ENCODE measurements around the gene DLGAP1. TPM values are rescaled to one million over a fixed set of nuclear protein-coding genes. Genes with fewer than 3 reads are reported as not detected.

DLGAP1 gene
- polyA plus RNA-seq, 1 experiment, result 0.09 TPM

GRCh38 chr18:4412286-4412685 is 42.8 kb downstream of the DLGAP1 start:
- H3K4me3 ChIP-seq (ENCODE audit: low read depth, low read length), result no peak overlapping the region
- no peak overlapping the region for H3K27ac ChIP-seq (ENCODE audit: low read depth, low read length)
- CTCF ChIA-PET, result no interaction called here
- no peaks in the 10 kb centered on the region for H3K27me3 ChIP-seq (ENCODE audit: control insufficient read depth, insufficient read depth, low read length)
- TF ChIP-seq, protein P1, sequence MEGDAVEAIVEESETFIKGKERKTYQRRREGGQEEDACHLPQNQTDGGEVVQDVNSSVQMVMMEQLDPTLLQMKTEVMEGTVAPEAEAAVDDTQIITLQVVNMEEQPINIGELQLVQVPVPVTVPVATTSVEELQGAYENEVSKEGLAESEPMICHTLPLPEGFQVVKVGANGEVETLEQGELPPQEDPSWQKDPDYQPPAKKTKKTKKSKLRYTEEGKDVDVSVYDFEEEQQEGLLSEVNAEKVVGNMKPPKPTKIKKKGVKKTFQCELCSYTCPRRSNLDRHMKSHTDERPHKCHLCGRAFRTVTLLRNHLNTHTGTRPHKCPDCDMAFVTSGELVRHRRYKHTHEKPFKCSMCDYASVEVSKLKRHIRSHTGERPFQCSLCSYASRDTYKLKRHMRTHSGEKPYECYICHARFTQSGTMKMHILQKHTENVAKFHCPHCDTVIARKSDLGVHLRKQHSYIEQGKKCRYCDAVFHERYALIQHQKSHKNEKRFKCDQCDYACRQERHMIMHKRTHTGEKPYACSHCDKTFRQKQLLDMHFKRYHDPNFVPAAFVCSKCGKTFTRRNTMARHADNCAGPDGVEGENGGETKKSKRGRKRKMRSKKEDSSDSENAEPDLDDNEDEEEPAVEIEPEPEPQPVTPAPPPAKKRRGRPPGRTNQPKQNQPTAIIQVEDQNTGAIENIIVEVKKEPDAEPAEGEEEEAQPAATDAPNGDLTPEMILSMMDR (IDR thresholded peaks at IDR 0.05; ENCODE audit: low read depth, low read length), result no peak
- H3K9me3 ChIP-seq (ENCODE audit: control insufficient read depth, insufficient read depth, low read length), result peaks cover 15% of the 10 kb centered on the region; the same call in 1 of the 2 replicates
- POLR2A ChIA-PET, result no interaction called here
- DNase-seq (ENCODE audit: low read depth, low spot score), result no peak

DNA sequence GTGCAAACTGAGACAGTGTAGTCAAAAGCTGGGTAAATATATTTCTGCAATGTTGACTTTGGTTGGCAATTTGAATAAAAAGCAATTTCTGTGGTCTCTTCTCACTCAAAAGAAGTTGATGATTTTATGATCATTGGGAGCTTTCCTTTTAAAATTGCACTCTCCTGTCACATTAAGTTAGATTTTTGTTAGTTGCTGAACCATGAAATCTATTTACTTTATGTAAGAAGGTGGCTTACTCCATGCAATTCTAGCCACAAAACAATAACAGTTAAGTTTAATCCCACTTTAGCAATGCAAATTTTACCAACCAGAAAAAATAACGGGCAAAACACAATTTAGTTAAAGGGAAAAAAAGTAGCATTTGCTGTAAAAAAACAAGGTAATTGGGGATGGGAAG is 48.3 kb downstream of the DLGAP1 start:
- peaks cover 3% of the 10 kb centered on the region; the same call in 1 of the 2 replicates for H3K9me3 ChIP-seq (ENCODE audit: control insufficient read depth, insufficient read depth, low read length)
- ChIA-PET POLR2A (no interaction called here), CTCF (no interaction called here)
- H3K4me3 ChIP-seq (ENCODE audit: low read depth, low read length), result no peak overlapping the region
- TF ChIP-seq, protein P1 (IDR thresholded peaks at IDR 0.05; ENCODE audit: low read depth, low read length), result no peak
- H3K27me3 ChIP-seq (ENCODE audit: control insufficient read depth, insufficient read depth, low read length), result no peaks in the 10 kb centered on the region
- no peak for DNase-seq (ENCODE audit: low read depth, low spot score)
- no peak overlapping the region for H3K27ac ChIP-seq (ENCODE audit: low read depth, low read length)

GRCh38 chr18:4405965-4406364 is 49.1 kb downstream of the DLGAP1 start:
- ChIA-PET CTCF (no interaction called here), POLR2A (no interaction called here)
- no peak overlapping the region for H3K4me3 ChIP-seq (ENCODE audit: low read depth, low read length)
- no peak for DNase-seq (ENCODE audit: low read depth, low spot score)
- H3K27ac ChIP-seq (ENCODE audit: low read depth, low read length), result no peak overlapping the region
- H3K27me3 ChIP-seq (ENCODE audit: control insufficient read depth, insufficient read depth, low read length), result no peaks in the 10 kb centered on the region
- H3K9me3 ChIP-seq (ENCODE audit: control insufficient read depth, insufficient read depth, low read length), result no peaks in the 10 kb centered on the region
- TF ChIP-seq, protein P1 (IDR thresholded peaks at IDR 0.05; ENCODE audit: low read depth, low read length), result no peak

- POLR2A ChIA-PET, result no interaction called here
- CTCF ChIA-PET, result no interaction called here
- TF ChIP-seq, protein P1 (IDR thresholded peaks at IDR 0.05; ENCODE audit: low read depth, low read length), result no peak
- DNase-seq (ENCODE audit: low read depth, low spot score), result no peak
- Histone ChIP-seq H3K4me3 (ENCODE audit: low read depth, low read length) (no peak overlapping the region), H3K27me3 (ENCODE audit: control insufficient read depth, insufficient read depth, low read length) (no peaks in the 10 kb centered on the region), H3K27ac (ENCODE audit: low read depth, low read length) (no peak overlapping the region), H3K9me3 (ENCODE audit: control insufficient read depth, insufficient read depth, low read length) (peaks cover 10% of the 10 kb centered on the region)
Measured at GRCh38 chr18:4403836-4404235, 51.3 kb downstream of the DLGAP1 start.

GRCh38 chr18:4400911-4401310 is 54.2 kb downstream of the DLGAP1 start:
- no peaks in the 10 kb centered on the region for H3K27me3 ChIP-seq (ENCODE audit: control insufficient read depth, insufficient read depth, low read length)
- H3K27ac ChIP-seq (ENCODE audit: low read depth, low read length), result no peak overlapping the region
- CTCF ChIA-PET, result no interaction called here
- DNase-seq (ENCODE audit: low read depth, low spot score), result no peak
- TF ChIP-seq, protein P1 (IDR thresholded peaks at IDR 0.05; ENCODE audit: low read depth, low read length), result no peak
- POLR2A ChIA-PET, result no interaction called here
- peaks cover 13% of the 10 kb centered on the region for H3K9me3 ChIP-seq (ENCODE audit: control insufficient read depth, insufficient read depth, low read length)
- H3K4me3 ChIP-seq (ENCODE audit: low read depth, low read length), result no peak overlapping the region

Data from AG04450 (cell line).